K562 (cell line): Measurements from ENCODE around the gene NOCT.

Experiments
- CBX8 ChIP-seq: fragments of 200-600 bp; sonication (generic); IDR thresholded peaks from 2 replicates; pipeline ENCODE4 v1.6.1; 2012; ENCODE audit warnings: borderline replicate concordance, mixed run types, low read depth, mild to moderate bottlenecking, moderate library complexity, mixed read lengths, low read length, control low read depth, inconsistent platforms; ENCODE audit not compliant: poor library complexity, severe bottlenecking; ENCODE audit errors: extremely low read depth
- E2F6 ChIP-seq, 2 experiments: IDR thresholded peaks; 2 replicates each; pipeline ENCODE4 v1.6.1; 2011; ENCODE audit warnings: borderline replicate concordance in 1 of 2, control low read depth in 1 of 2, low read depth in 1 of 2, low read length in 1 of 2, mild to moderate bottlenecking in 1 of 2, mixed read lengths in 1 of 2, moderate library complexity in 1 of 2; ENCODE audit not compliant: insufficient read depth in 1 of 2, insufficient read length in 1 of 2, poor library complexity in 1 of 2, severe bottlenecking in 1 of 2; ENCODE audit errors: extremely low read depth in 1 of 2
- GATA2 ChIP-seq: sonication (generic); formaldehyde crosslinking; IDR thresholded peaks from 2 replicates; pipeline ENCODE4 v1.4.0; 2020; ENCODE audit warnings: mild to moderate bottlenecking, missing genetic modification reagents
- GTF2F1 ChIP-seq: IDR thresholded peaks from 2 replicates; pipeline ENCODE4 v1.6.1; 2011; ENCODE audit warnings: low read depth, low read length, improper control_type of control experiment
- HLTF ChIP-seq: fragments of 450-650 bp; IDR thresholded peaks from 2 replicates; pipeline ENCODE4 v1.6.1; 2016
- MIER1 ChIP-seq: fragments of 450-650 bp; IDR thresholded peaks from 2 replicates; pipeline ENCODE4 v1.6.1; 2016; ENCODE audit warnings: antibody characterized with exemption, mild to moderate bottlenecking, low read depth
- POLR2A ChIP-seq: fragments of 450-650 bp; conservative IDR thresholded peaks from 2 replicates; pipeline ENCODE4 v1.6.1; 2016
- ZBTB26 ChIP-seq: fragments of 450-650 bp; formaldehyde crosslinking; IDR thresholded peaks from 2 replicates; pipeline ENCODE4 v1.4.0; 2022; ENCODE audit warnings: missing genetic modification characterization
- ZNF224 ChIP-seq: sonication (generic); formaldehyde crosslinking; IDR thresholded peaks from 2 replicates; pipeline ENCODE4 v1.8.0; 2022; ENCODE audit warnings: mild to moderate bottlenecking, missing genetic modification reagents
- TF ChIP-seq, protein P1 (sequence below): fragments of 150-350 bp; IDR thresholded peaks from 2 replicates; pipeline ENCODE4 v1.6.1; 2014; ENCODE audit warnings: low read depth, mild to moderate bottlenecking, low read length, borderline replicate concordance

- TF ChIP-seq, protein P1, sequence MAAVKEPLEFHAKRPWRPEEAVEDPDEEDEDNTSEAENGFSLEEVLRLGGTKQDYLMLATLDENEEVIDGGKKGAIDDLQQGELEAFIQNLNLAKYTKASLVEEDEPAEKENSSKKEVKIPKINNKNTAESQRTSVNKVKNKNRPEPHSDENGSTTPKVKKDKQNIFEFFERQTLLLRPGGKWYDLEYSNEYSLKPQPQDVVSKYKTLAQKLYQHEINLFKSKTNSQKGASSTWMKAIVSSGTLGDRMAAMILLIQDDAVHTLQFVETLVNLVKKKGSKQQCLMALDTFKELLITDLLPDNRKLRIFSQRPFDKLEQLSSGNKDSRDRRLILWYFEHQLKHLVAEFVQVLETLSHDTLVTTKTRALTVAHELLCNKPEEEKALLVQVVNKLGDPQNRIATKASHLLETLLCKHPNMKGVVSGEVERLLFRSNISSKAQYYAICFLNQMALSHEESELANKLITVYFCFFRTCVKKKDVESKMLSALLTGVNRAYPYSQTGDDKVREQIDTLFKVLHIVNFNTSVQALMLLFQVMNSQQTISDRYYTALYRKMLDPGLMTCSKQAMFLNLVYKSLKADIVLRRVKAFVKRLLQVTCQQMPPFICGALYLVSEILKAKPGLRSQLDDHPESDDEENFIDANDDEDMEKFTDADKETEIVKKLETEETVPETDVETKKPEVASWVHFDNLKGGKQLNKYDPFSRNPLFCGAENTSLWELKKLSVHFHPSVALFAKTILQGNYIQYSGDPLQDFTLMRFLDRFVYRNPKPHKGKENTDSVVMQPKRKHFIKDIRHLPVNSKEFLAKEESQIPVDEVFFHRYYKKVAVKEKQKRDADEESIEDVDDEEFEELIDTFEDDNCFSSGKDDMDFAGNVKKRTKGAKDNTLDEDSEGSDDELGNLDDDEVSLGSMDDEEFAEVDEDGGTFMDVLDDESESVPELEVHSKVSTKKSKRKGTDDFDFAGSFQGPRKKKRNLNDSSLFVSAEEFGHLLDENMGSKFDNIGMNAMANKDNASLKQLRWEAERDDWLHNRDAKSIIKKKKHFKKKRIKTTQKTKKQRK = no peak
- TF ChIP-seq GTF2F1 = no peak
- no peak for TF ChIP-seq MIER1
- TF ChIP-seq GATA2 (CRISPR knock-in tag) = no peak
- no peak for TF ChIP-seq CBX8
- TF ChIP-seq E2F6 (IDR thresholded peaks at IDR 0.05; ENCODE audit: borderline replicate concordance in 1 of 2, extremely low read depth in 1 of 2, insufficient read depth in 1 of 2, insufficient read length in 1 of 2, low read depth in 1 of 2, low read length in 1 of 2, poor library complexity in 1 of 2, severe bottlenecking in 1 of 2) = no peak
- no peak for TF ChIP-seq HLTF
- TF ChIP-seq ZNF224 = no peak
- no peak for TF ChIP-seq POLR2A
- no peak for TF ChIP-seq ZBTB26 (CRISPR knock-in tag)
Measured at GRCh38 chr4:138975225-138975624, 40.4 kb upstream of the NOCT start.
